GM19463 (cell line): Measurements from ENCODE around the gene TRIM17.

Source experiments
- ATAC-seq: cut with Tn5 transposase; IDR thresholded peaks from one replicate; pipeline ENCODE4 v1.9.1; 2021; ENCODE audit warnings: mild to moderate bottlenecking, moderate library complexity; ENCODE audit not compliant: unreplicated experiment

Gene TRIM17

DNA sequence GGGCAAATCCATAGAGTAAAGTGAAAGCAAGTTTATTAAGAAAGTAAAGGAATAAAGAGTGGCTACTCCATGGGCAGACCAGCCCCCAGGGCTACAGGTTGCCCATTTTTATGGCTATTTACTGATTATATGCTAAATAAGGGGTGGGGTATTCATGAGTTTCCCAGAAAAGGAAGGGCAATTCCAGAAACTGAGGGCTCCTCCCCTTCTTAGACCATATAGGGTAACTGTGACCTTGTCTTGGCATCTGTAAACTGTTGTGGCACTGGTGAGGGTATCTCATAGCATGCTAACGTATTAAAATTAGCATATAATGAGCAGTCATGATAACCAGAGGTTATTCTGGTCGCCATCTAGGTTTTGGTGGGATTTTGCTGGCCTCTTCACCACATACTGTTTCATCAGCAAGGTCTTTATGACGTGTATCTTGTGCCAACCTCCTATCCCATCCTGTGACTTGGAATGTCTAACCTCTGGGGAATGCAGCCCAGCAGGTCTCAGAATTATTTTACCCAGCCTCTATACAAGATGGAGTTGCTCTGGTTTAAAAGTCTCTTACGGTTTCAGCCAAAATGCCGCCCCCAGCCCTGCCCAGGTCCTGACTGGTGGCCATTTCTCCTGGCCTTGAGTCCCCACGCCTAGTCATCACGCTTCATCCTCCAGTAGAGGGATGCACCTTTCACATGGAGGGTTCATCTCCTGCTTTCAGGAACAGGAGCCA is 982 bp upstream of the TRIM17 start:
- no peak for ATAC-seq

DNA sequence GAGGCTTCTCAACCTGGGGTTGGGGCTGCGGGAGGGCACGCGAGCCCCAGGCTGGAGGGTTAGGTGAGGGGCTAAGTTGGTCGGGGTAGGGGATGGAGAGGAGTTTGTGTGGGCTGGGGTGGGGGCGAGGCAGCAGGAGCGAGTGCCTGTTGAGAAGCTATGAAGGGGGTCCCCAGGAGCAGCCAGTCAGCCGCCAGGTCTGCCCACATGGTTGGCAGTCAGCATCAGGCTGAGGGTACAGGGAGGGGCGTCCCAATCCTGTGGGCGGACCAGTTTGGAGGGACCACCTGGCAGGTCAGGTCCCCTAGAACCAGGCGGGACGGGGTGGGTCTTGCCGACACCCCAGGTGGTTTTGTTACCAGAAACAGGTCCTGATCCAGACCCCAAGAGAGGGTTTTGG is 400 bp upstream of the TRIM17 start:
- ATAC-seq: no peak

DNA sequence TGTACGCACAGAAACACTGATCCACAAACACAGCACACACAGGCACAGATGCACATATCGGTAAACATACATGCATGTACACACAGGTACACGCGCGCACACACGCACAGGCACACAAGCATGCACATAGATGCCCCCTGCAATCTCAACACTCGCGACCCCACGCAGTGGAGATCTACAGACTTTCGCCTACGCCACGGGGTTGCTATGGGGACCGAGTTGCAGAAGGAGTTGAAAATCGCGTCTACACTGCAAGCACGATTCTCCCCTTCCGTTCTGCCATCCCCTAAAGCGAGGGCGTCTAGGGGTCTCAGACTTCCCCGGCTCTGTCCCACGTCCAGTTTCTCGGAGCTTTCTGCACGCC is 826 bp downstream of the TRIM17 start:
- no peak for ATAC-seq

DNA sequence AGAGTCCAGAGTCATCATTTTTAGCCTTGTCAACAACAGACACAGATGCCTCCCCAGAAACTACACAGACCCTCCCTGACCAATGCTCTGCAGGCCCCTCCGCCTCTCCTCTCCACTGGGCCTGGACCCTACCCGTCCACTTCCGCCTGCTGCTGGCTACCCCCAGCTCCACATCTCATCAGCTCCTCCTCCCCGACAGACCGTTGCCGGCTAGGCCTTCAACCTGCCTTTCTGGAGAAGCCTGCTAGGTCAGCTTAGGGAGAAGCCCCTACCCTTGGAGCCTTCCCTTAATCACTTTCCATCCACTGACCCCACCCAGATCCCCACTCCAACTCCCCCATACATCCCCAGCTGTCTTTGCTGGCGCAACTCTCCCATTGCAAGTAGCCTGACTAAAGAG is 1.4 kb downstream of the TRIM17 start:
- no peak for ATAC-seq

DNA sequence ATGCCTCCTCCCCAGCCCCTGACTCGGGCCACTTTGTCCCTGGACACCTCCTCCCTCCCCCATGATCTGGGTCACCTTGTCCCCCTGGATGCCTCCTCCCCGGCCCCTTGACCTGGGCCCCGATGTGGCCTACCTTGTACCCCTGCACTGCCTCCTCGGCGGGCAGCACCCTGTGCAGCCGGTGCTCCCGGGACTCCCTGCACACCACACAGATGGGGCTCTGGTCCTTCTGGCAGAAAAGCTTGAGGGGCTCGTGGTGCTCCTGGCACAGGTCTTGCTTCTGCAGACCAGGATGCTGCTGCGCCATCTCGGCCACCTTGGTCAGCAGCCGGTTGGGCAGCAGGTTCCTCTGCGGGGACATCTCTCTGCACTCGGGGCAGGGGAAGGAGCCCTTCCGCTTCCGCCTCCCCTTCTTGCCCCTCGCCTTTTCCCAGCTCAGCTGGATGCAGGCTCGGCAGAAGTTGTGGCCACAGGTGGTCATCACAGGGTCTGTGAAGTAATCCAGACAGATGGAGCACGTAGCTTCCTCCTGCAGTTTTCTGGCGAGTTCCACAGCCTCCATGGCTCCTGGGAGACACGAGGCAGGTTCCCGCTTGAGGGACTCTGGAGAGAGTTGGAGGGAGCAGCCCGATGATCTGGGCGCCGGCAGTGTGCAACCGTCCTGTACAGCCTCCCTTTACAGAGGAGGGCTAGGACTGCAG is 2.0 kb downstream of the TRIM17 start:
- ATAC-seq: no peak

DNA sequence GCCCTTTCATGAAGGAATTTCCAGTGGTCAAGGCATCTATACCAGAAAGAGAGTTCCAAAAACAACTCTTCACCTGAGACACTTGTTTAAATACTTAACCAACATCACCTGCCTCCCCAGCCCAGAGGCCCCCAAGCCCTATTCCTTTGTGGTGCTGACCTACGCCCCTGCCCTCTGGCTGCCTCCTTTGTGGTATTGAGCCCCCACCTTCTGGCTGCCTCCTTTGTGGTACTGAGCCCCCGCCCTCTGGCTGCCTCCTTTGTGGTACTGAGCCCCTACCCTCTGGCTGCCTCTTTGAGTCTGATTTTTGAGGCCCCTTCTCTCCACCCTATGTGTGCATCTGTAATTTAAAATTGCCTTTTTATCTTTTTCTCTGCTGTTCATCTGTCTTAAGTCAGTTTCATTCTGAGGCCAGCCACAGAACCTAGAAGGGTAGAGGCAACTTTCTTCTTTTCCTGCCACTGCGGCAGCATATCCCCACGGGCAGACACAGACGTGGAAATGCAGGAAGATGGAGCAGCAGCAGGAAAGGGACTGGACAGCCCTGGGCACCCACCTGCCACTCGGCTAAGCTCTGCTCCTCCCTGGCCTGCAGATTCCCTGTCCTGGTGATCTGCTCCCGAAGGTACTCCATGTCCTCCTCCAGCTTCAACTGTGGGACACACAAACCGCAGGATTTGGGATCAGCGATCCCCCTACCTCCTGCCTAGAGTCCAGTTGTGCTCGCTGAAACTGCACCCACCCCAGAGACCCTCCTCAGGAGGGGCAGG is 3.2 kb downstream of the TRIM17 start:
- ATAC-seq: no peak

DNA sequence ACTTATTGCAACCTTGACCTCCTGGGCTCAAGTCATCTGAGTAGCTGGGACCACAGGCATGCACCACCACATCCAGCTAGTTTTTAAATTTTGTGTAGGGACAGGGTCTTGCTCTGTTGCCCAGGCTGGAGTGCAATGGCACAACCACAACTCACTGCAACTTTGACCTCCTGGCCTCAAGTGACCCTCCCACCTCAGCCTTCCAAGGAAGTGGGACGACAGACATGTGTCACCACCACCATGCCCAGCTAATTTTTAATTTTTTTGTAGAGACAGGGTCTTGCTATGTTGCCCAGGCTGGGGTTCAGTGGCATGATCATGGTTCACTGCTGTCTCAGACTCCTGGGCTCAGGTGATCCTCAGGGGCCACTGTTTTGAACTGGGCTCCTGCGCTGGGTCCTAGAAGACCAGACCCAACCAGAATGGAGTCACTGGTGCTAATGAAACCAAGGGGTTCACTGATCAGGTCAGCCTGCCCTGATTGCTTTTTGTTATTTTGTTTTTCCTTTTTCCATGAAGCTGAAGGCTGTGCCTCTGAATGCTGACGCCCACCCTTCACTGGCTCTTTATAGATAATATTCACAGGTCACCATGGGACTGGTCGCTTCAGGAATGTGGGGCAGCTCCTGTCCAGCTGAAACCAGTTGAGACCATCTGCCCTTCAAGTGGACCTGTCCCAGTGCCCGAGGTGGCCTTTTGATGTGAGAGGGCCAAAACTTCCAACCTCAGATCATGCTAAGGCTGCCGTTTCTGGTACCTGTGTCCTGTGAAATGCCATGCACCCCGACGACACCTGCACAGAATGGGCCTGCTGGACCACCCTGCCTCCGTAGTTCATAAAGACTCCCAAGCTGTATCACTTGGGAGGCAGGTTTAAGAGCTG is 4.9 kb downstream of the TRIM17 start:
- no peak for ATAC-seq

DNA sequence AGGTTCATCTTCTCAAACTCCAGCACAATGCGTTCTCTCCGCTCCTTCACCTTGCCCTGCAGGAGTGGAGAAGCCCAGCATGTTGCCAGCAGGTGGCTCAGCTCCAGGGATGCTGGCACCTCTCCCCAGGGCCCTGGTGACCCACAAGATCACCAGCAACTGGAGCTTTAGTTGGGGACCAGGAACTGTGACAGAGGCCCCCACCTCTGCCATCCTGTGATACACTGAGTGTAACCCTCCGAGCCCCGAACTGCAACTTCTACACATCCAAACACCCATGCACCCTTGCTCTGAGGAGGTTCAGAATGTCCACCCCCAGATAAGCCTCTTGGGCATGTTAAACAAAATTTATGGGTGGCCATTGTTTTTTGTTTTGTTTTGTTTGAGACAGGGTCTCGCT is 5.5 kb downstream of the TRIM17 start:
- ATAC-seq: no peak

DNA sequence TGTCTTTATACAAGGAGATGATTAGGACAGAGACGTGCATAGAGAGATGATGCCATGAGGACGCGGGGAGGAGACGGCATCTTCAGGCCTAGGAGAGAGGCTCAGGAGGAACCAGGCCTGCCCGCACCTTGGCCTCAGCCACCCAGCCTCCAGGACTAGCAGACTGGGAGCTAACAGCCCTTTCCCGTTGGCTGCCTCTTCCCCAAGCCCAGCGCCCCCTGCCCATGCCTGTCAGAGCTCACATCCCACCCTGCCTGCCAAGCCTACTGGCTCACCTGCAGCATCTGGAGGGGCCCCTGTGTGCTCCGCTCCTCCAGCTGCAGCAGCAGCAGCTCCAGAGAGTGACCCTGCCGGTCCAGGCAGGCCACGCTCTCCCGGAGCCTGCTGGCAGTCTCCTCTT is 6.0 kb downstream of the TRIM17 start:
- no peak for ATAC-seq

DNA sequence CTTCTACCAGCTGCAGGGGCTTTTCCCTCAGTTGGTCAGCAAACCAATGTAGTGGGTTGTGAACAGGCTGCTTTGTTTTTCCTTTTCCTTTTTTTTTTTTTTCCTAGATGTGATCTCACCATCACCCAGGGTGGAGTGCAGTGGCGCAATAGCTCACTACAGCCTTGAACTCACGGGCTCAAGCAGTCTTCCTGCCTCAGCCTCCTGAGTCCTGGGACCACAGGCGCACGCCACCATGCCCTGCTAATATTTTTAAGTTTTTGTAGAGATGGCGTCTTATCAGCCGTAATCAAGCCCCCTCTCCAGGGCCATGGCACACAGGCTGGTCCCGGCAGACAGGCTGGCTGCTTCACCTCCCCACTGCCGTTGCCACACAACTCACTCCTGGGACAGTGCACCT is 6.6 kb downstream of the TRIM17 start:
- ATAC-seq: no peak

DNA sequence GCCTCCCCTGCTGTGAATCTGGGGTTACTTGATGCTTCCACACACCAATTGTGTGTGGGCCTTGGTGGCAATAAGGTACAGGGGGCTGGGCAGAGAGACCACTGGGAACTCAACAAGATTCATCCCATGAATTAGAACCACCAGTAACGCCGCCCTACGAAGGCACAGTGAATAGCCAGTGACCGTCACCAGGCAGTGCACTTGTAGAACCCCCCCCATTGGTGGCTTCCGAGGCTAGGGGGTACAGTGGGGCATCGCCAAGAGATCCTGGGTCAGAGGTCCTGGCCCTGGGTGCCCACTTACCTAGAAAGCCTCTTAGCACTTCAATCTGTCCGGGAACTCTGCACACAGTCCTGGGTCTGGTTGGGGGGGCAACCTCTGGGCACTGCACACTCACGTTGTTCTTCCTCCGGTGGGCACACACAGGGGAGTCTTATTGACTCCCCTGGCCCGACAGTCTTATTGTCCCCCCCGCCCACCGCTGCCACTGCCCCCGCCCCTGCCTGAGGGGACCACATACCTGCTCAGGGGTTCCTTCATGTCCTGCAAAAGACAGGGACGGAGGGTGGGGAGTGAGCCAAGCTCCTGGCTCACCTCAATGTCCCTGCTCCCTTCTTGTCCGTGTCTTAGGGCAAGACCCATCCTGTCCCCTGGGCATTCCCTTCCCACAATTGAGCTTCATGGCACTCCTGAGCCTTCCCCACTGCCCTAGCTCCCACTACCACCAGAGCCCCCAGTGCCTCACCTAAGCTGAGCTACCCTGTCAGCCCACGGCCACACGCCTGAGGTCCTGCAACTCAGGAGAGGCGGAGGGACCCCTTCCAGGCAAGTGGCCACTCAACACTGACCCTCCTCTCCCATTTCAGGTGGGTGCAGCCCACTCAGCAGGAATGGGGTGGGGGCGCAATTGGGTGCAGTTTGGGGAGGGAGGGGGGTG is 7.5 kb downstream of the TRIM17 start:
- ATAC-seq: no peak

DNA sequence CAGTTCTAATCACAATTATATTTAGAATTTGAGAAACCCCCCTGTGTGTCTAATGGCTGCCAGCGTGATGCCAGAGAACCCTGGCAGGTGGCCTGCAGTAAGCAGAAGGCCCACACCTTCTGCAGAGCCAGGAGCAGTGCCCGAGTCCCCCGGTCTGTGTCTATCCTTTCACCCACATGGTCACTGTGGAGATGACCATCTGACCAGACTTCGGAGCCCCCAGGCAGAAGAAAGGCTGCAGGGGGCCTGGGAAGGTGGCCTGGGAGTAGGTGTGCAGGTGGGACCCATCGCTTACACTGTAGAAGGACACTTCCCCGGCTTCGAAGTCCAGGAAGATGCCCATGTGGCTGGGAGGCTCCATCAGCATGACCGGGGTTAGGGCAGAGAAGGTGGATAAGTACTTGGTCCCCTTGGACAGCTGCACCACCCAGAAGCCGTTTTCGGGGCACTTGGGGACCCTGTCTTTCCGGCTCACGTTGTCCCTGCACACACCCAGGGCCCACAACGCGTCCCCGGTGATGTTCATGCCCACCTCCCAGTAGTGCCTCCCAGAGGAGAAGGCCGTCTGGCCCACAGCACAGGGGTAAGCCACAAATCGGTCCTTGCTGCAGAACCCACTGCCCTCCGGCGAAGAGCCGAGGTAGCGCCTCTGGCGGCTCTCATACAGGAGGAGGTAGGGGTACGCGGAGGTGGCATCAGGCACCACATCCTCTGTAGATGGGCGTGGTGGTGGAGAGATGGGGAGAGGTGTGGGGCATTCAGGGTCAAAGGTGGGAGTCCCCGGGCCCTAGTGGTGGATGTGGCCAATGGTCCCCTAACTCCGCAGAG is 8.4 kb downstream of the TRIM17 start:
- ATAC-seq: no peak

DNA sequence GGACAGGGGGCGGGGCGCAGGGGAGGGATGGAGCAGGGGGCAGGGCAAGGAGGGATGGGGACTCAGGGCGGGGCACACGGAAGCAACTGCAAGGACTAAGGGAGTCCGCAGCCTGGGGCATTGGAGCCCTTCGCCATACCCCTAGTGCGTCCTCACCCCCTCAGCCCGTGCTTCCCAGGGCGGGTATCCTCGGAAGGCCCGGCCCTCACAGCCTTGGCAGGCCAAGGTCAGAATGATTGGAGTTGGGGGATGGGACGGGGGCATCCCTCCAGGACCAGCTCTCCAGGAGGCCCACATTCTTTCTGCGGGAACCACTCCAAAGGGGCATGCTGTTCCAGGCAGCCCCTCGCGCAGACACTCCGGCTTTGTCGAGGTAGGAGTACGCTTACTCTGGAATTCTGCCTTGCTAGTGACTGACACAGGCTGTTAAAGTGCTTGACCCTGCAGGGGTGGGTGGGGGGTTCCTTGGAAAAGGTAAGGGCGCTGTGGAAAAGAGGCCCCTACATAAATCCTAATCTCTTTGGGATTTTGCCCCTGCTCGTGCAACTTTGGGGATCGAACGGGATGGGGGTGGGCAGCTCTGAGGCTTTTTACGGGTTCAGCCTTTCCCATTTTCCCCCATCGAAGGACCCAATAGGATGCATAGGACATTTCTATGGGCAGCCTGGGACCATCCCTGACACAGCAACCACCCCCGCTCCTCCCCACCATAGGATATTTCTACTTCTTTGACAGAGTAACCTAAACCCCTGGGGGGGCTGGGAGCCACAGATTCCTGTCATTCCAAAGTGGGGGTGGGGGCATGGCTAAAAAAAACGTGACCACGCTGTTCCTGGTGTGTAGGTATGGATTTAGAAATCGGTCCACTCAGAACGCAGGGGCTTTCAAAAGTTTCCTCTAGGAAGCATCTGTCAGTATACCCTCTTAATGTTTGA is 9.3 kb downstream of the TRIM17 start:
- ATAC-seq: no peak

DNA sequence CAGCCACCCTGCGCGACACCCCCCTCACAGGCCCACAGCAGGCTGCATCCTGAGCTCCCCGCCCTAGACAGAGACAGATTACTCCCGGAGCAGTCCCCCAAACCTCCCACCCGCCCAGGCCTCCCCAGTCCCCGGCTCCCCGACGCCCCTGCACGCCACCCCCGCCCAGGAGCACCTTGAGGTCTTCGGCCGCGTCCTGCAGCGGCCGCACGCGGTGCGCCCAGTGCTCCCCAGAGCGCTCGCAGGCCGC is 10.8 kb downstream of the TRIM17 start:
- peak; percentile 22 for ATAC-seq

DNA sequence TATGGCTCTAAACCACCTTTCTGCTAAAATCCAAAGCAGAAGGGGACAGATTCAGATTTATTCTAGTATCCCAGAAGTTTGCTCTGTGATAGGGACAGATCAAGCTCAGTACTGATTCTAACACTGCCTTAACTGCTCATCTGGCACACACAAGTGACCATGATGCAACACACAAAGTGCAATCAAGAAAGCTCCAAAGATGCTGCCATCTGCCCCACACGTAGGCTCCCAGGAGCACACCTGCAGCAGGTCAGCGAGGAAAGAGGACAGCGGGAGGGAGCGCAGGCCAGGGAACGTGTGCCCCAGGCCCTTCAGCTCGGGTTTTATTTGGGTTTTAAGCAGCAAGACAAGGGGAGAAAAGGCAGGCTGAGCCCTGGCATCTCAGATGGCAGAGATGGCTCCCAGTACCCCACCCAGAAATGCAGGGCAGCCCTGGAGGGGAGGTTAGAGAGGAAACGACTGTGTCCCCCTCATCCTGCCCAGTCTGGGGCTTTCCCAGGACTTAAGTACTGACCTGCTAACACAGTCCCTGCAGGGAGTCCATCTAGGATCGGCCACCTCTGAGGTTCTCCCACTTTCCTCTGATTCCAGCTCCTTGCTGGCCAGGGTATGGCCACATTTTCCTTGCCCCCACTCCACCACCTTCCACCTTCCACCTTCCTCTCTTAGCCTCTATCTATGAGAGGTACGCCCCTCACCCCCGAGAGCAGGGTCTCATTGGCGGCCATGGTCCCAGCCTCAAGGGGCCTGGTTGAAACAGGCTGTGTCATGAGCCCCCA is 11.3 kb downstream of the TRIM17 start:
- no peak for ATAC-seq

DNA sequence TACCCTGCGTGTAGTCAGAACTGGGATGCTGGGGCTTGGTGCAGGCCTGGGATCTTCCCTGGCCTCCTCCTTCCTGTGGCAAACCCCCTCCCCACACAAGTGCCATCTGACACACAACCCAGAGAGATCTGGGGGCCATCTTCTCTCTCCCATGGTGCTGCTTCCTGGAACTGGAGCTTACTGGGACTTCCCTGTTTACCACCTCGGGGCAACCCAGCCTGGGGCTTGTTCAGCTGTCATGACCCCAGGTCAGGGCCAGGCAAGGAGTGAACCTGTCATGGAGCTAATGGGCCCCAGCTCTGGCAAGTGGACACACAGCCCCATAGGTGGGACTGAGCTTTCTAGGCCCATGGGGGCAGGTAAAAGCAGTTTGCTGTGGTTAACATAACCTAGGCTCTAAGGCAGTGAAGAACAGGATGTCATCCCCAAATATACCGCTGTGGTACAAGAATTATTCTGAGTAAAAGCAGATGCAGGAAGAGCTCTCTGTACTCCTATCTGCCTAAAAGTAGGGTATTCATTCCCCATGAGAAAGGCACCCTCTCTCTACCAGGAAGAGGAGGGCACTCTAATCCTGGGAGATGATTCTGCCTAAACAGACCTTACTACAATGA is 12.4 kb downstream of the TRIM17 start:
- no peak for ATAC-seq

DNA sequence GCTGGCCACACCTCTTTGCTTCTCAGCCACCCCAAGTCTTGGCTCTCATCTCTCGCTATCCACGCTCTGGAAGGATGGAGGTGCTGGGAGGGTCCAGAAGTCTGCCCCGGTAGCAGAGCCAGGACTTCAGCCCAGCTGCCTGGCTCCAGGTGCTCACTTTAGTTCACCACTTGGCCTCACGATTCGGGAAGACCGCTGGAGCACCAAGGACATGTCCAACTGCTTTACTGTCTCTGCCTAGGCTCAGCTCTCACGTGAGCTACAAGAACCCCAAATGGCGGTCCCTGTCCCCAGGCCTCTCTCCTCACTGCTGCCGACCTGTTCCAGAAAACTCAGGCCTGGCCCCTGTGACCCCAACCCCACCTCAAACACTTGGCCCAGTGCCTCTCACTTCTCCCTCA is 13.4 kb downstream of the TRIM17 start:
- no peak for ATAC-seq
